GM08714 (cell line): ENCODE measurements around the gene EIF1AD.

Experiments
- H3K4me3 ChIP-seq: fragments of 200-500 bp; sonication (Bioruptor generic); 2 replicates; pipeline ENCODE4 v1.5.1; 2014; ENCODE audit warnings: mild to moderate bottlenecking, low read length, inconsistent platforms
- ZNF274 ChIP-seq: IDR thresholded peaks from 2 replicates; pipeline ENCODE4 v1.6.1; 2012; ENCODE audit warnings: mild to moderate bottlenecking, low read depth, low read length

Gene EIF1AD, protein sequence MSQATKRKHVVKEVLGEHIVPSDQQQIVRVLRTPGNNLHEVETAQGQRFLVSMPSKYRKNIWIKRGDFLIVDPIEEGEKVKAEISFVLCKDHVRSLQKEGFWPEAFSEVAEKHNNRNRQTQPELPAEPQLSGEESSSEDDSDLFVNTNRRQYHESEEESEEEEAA

DNA sequence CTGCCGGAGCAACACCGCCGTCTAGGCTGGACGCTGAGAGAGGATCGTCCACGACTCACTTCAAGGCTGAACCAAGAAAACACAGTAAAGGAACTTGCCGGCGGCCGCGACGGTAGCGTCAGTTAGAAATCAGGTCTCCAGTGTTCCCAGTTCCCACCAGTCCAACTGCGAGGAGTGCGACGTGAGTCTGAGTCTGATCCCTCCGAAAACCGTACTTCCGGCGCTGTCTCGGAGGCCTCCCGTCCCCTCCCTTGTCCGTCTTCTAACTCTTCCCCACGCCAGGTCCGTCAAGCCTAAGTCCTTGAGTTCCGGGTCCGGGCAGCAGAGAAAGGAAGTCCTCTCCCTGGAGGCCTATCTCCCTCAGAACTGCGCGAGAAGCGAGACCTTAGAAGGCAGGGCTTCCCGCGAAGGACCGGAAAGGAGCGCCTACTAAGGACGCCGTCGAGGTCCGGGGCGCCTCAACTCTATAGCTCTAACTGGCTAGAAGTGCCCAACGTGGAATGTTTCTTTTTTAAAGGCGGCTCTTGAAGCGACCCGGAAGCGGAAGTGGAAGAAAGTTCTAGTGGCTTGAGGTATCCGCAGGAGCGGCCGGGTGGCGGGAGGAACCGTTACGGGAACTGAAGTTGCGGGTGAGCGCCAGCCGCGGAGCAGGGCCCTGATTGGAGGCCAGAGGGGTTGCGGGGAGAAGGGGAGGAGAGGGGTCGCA lies at the start of gene EIF1AD, which contains the start of gene BANF1:
TSS of gene EIF1AD (minus strand) at position 216 of the 706 bp plus-strand sequence. CDS start 1,768 bp downstream, outside the sequence.
TSS of gene BANF1 (plus strand) at position 562 of the 706 bp plus-strand sequence. CDS start 748 bp downstream, outside the sequence.
- peak within 1 kb of the TSS; percentile 75 for H3K4me3 ChIP-seq
- TF ChIP-seq ZNF274: no peak

DNA sequence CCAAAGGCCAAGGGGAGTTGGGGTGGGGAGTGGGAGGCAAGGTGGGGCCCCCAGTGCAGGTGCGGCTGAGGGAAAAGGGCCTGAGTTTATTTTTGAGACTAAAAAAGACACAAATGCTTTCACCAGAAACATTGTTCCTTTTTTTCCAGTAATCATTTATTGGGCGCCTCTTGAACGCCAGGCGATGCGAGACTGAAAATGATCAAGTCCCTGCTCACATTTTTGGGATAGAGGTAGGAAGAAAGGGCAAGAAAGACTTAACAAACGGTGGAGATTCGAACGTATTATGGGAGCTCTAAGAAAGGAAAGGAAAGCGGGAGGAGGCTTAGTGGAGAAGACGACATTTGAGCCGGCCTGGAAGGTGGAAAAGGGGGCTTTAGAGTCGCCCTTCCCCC lies 49.4 kb upstream of the EIF1AD start:
- TF ChIP-seq ZNF274: no peak

DNA sequence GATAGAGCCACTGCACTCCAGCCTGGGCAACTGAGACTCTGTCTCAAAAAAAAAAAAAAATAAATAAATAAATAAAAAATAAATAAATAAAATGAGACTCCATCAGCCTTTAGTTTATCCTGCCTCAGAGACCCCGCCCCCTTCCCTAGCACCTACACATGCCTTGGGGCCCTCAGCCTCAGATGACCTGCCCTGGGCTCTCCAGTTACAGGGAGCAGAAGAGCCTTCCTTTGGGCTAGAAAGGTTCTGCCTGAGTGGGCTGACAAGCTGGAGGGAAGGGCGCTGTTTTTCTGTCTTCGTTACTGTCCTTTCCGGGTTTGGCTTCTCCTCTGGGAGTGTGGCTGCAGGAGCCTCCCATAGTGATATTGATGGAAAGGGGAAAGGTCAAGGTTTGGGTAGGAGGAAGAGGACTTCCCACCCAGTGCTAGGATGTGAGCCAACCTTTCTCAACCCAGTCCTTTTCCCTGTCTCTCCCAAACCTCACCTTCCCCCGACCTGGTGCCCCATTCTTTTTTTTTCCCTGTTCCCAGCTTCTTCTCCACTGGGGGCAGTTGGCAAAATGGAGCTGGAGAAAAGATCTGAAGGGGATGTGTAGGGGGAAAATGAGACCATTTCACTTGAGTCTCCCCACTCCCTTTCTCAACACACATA lies 48.7 kb upstream of the EIF1AD start:
- no peak for TF ChIP-seq ZNF274
- no peak overlapping the region for H3K4me3 ChIP-seq

More for the DNA sequence above, 49.4 kb upstream of the EIF1AD start:
- peak overlapping the region; percentile 59; the same call in 1 of the 2 replicates for H3K4me3 ChIP-seq

DNA sequence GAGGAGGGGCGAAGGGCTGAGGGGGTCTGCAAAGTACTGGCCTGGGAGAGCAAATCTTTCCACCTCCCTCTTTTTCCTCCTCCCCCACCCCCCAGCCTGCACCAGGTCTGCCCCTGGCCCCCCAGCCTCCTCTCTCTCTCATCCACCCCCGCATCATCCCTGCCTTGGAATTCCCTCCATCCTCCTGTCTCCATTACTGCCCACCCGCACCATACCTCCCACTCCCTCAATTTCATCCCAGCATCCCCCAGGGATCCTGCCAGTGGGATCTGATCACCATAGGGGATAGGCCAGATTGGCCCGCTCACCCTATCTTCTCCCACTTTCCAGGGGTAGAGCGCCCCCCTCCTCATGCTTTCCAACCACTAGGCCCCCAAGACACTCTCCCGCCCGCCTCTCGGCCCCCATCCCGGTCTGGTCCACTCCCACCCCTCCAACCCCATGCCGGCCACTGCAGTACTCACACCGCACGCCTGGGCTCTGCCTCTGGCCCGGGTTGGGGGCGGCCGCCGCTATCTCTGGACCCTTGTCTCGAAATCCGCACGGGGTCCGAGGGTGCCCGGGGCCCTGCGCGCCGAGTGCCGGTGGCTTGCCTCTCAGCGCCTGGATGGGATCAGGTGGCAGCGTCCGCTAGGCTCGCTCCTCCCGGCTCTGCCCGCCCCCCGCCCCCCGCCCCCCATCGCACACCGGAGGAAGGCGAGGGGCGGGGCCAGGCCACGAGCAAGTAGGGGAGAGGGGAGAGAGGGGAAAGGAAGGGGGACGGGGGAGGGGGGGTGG lies 46.8 kb upstream of the EIF1AD start, which contains the start of gene GAL3ST3:
TSS of gene GAL3ST3 (minus strand) at position 615 of the 777 bp plus-strand sequence. CDS start 3,746 bp downstream, outside the sequence.
- H3K4me3 ChIP-seq: no peak within 1 kb of the TSS
- no peak for TF ChIP-seq ZNF274

DNA sequence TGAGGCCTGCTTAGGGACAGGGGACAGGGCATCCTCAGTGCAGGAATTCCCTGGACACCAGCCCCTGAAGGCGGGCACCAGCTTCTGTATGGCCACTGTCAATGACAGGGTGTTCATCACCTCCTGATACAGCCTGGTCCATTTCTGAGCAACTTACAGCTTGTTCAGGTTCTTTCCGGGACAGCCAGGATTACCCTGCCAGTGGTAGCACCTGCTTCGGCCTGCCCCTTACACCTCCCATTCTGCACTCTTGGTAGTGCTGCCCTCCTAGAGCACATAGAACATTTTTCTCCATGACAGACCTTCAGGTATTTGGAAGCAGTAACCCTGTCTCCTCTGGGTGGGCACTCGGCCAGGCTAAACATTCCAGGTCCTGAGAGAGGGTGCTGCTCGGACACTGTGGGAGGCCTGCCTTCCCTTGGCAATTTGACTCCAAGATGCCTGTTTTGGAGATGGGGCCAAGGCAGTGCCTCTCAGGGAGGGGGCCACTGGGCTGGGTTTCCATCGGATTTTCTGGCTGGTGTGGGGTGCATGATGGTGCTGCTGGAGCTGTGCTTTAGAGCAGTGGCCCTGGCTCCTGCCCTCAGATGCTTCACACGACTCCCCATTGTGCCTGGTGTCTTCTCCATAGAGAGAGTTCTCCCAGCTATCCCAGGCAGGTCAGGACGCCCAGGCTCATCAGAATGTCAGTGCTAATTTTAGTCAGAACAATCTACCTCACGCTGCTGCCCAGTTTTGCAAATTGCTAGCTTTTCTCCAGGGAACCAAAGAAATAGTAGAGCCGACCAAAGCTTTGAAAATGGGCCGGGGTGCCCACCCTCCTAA lies 45.8 kb upstream of the EIF1AD start:
- no peak overlapping the region for H3K4me3 ChIP-seq
- no peak for TF ChIP-seq ZNF274

DNA sequence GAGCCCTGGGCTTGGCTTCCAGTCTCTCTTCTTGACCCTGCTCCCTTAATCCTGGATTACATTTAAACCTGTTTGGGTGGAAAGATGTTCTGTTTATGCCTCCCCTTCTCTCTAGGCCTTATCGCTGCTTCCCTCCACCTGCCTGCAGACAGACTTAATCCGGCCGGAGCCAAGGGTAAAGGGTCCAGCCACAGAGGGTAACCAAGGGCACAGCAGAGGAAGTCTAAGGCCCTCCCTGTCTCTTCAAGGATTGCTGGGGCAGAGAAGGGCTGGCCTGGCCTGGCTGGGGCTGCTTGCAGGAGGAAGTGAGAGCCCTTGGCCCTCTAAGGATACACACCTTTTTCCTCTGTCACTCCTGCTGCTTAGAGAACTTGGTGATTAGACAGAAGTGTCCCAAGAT lies 44.9 kb upstream of the EIF1AD start:
- no peak for TF ChIP-seq ZNF274

DNA sequence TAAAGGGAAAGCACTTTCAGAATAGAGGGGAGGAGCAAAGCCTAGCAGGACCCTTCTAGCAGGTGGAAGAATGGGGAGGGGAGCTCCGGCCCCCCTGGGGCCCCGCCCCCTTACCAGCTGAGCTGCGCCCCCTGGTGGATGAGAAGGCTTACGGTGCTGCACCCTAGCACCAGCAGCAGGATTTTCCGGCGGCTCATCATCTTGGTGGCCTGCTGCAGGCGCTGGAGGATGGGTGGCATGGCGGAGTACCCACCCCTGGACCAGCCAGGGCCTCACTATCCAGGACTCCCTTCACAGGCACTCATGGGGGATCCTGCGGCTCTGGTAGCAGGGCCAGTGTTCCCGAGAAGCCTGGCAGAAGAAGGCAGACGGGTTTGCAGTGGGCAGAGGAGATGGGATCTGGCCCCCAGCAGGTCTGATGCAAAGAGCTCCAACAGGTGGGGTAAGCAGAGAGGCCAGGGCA lies 43.3 kb upstream of the EIF1AD start:
- no peak for TF ChIP-seq ZNF274
- H3K4me3 ChIP-seq: no peak overlapping the region

More for the DNA sequence above, 44.9 kb upstream of the EIF1AD start:
- H3K4me3 ChIP-seq: no peak overlapping the region

DNA sequence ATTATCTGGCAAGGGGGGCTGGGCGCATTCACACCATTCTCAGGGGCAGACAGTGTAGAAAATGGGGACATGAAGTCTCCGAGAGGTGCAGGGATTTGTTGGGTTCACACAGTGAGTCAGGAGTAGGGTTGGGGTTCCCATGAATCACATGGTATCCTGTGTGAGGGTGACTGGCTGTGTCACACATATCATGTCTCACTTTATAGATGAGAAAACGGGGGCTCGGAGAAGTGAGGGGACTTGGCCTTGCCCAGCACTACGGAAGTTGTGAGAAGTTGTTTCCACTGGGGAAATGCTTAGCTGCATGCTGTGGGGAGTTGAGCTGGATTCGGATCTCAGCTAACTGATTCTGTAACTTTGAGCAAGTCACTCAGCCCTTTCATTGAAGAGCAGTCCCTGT lies 42.8 kb upstream of the EIF1AD start:
- no peak for TF ChIP-seq ZNF274
- no peak overlapping the region for H3K4me3 ChIP-seq

DNA sequence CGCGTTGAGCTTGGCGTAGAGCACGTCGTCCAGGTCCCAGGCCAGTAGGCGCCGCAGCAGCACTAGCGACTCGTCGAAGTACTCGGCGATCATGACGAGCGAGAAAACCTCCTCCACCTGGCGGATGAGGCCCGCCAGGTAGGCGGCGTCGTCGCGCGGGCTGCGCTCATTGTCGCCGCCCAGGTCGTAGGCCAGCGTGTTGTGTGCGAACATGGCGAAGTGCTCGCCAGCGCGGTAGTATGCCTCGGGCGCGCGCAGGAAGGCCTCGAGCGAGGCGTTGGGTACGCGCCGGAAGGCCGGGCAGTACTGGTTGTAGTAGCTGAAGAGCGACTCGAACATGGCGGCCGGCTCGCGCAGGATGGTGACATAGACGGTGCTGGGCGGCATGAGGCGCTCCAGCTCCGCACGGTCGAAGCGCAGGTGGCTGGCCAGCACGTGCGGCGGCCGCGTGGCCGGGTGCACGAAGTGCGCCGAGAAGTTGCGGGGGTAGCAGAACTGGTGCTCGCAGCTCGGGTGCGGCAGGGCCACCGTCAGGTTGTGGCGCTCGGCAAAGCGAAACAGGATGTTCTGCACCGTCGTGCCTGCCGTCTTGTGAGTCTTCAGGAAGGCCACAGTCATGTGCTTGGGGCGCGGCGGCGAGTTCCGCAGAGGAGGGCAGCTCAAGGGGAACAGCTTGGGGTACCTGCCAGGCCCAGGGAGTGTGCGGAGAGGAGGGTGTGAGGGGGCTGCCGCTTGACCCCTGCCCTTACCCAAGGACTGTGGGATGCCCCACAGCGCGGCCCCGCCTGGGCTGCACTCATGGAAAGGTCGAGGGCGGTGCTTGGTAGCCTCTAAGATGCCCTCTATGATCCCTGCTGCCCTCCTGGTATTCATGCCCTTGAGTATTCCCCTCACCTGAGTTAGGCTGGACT lies 41.3 kb upstream of the EIF1AD start:
- H3K4me3 ChIP-seq: no peak overlapping the region
- no peak for TF ChIP-seq ZNF274

DNA sequence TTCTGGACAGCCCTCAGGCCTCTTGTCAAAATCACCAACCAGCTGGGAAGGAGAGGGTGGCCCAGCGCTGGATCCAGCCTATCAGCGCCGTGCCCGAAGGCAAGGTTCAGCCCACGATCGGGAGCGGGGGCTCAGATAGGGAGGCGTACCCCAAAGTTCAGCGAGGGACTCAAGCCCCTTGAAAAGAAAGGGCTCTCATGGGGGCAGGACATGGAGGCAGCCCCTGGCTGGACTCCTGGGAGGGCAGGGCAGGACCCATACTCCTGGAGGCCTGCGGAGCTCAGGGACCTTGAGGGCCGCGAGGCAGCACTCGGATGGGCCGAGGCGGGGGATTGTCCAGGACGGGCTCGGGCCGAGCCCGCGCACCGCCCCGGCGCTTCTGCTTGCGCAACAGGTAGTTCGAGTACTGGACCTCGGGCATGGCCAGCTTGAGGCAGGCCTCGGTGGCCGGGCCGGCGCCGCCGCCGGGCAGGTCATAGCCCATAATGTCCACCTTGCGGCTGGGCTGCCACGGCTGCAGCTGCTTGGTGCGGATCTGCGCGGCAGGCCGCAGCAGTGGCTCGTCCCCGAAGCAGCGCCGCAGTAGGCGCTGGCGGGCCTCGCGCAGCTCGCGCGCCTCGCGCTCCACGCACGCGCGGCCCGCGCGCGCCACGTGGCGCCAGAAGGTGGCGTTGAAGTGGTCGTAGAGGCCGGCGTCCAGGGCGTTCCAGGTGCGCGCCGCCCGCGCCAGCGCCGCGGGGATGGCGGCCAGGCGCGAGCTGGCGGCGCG lies 40.5 kb upstream of the EIF1AD start:
- no peak overlapping the region for H3K4me3 ChIP-seq
- no peak for TF ChIP-seq ZNF274

DNA sequence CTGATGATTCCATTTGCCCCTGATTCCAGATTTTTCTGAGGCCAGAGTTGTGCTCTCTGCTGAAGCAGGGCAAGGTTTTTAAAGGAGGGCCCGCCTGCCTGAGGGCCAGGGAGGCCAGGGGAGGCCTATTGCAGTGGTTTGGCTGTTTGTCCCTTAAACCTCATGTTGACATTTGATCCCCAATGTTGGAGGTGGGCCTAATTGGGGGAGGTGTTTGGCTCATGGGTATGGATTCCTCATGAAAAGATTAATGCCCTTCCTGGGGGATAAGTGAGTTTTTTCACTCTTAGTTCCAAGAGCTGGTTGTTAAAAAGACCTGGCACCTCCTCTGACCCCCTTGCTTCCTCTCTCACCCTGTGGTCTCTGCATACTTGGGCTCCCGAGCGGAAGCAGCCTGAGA lies 37.8 kb upstream of the EIF1AD start:
- TF ChIP-seq ZNF274: no peak
- H3K4me3 ChIP-seq: no peak overlapping the region
